Left lobe of liver (tissue), 2 donors: ENCODE results near the gene MIAT. TPM values are rescaled to one million over a fixed set of nuclear protein-coding genes. Genes with fewer than 3 reads are reported as not detected.

Experiments
- ATAC-seq: fragments of 200-7000 bp; cut with Tn5 transposase; one replicate; pipeline ENCODE4 v1.9.1; 2020; ENCODE audit warnings: mild to moderate bottlenecking, moderate library complexity
- DNase-seq: peaks from one replicate; pipeline ENCODE4 v3.0.0-alpha.2; 2020; ENCODE audit warnings: low spot score
- total RNA-seq: library from RNA; stranded (reverse); gene quantifications from one replicate; pipeline ENCODE4 v1.2.1, GENCODE V29; 2021
- donor health status: DM: no; HTN: no; CAD: no; lungs with moderate emphysema.
- donor health status: DM: no; HTN: yes; CAD: no.

The MIAT gene
- total RNA-seq, 1 donor from 2014 or later, result 0.60 TPM

DNA sequence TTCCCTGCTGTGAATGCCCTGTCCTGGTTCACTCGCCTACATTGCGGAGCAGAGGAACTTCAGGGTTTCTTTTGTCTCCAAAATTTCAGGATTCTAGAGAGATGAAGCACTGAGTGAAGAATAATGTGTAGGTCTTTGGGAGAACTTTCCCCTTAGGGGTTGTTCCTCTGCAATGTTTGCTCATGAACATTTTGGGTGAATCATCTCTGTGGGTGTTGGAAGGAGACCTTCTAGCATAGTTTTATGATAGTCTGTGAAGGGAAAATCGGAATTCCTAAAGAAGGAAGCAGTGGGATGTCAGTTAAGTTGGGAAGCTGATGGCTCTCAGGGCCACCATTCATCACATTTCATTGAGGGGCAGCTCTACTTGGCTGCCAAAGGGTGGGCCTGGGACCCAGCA is 64.8 kb downstream of the MIAT start:
- DNase-seq (no peak), ATAC-seq (no peak)

- ATAC-seq, result no peak
Measured at GRCh38 chr22:26724414-26724813, 67.0 kb downstream of the MIAT start.

GRCh38 chr22:26725012-26725676 is 67.8 kb downstream of the MIAT start:
- peak; percentile 50 for ATAC-seq
- DNase-seq, result no peak

More at GRCh38 chr22:26724414-26724813, 67.0 kb downstream of the MIAT start:
- DNase-seq, result no peak

Other genes starting within 250 kb of the MIAT start
- gene ASPHD2, start 228.3 kb upstream of the MIAT start, total RNA-seq, result 0.13 TPM
- 13.2 TPM for gene HPS4, start 173.8 kb upstream of the MIAT start, total RNA-seq
- 9.5 TPM for gene SRRD, start 173.7 kb upstream of the MIAT start, total RNA-seq
- gene TFIP11, start 145.1 kb upstream of the MIAT start, total RNA-seq, result 19.8 TPM
- gene TPST2, start 67.5 kb upstream of the MIAT start, total RNA-seq, result 71.9 TPM
- gene CRYBB1, start 39.6 kb upstream of the MIAT start, total RNA-seq, result not detected
- not detected for gene CRYBA4, start 35.6 kb upstream of the MIAT start, total RNA-seq